OCI-LY3 (cell line): ENCODE results near the gene TBC1D5.

Source experiments
- EZH2phosphoT487 ChIP-seq: fragments of 200-600 bp; shearing (Covaris generic); IDR thresholded peaks from 2 replicates; pipeline ENCODE4 v1.6.1; 2018; ENCODE audit warnings: antibody characterized with exemption, mixed run types, low read depth
- TF ChIP-seq, protein P1 (sequence below): fragments of 200-600, 300-600 bp; sonication (generic); IDR thresholded peaks from 2 replicates; pipeline ENCODE4 v1.5.1; 2014; ENCODE audit warnings: antibody characterized with exemption, low read length, low read depth

GRCh38 chr3:17217588-17217987, 524.8 kb downstream of the TBC1D5 start:
- TF ChIP-seq, protein P1, sequence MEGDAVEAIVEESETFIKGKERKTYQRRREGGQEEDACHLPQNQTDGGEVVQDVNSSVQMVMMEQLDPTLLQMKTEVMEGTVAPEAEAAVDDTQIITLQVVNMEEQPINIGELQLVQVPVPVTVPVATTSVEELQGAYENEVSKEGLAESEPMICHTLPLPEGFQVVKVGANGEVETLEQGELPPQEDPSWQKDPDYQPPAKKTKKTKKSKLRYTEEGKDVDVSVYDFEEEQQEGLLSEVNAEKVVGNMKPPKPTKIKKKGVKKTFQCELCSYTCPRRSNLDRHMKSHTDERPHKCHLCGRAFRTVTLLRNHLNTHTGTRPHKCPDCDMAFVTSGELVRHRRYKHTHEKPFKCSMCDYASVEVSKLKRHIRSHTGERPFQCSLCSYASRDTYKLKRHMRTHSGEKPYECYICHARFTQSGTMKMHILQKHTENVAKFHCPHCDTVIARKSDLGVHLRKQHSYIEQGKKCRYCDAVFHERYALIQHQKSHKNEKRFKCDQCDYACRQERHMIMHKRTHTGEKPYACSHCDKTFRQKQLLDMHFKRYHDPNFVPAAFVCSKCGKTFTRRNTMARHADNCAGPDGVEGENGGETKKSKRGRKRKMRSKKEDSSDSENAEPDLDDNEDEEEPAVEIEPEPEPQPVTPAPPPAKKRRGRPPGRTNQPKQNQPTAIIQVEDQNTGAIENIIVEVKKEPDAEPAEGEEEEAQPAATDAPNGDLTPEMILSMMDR: no peak
- TF ChIP-seq EZH2phosphoT487: no peak
